ENCODE results near the gene ATOX1.

Gene ATOX1

DNA sequence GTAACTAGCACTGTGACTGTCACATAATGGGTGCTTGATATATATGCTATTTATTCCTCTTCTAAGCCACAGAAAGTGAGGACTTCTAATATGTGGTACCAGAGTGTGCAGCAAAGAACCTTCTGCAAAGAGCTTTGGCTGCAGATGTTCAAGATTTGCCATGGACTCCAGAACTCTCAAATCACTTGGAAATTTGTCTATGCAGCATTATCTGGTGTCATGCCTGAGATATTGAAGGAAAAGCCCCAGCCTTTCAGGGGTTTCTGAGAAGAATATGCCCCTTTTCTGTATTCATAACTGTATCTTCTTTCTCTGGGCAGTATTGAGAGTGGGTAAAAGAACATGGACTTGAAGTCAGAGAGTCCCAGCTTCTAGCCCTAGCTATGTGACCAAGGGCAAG, 8.5 kb upstream of the ATOX1 start:
- DNase-seq: no peak

DNA sequence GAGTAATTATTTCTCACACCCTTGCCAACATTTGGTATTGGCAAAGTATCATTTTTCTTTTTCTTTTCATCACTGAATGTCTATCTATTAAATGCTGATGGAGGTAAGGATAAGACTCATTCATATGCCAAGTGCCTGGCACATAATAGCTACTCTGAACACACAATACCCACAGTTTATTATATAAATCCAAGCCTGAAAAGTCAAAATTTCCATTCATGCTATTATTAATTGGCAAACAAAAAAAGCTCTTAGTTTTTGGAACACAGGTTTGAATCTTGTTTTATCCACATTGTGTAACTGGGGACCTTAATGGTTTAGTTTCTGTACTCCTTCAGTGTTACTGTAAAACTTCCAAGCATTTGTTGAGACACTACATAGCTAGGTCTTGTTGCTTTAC, 6.4 kb upstream of the ATOX1 start:
- no peak for DNase-seq

DNA sequence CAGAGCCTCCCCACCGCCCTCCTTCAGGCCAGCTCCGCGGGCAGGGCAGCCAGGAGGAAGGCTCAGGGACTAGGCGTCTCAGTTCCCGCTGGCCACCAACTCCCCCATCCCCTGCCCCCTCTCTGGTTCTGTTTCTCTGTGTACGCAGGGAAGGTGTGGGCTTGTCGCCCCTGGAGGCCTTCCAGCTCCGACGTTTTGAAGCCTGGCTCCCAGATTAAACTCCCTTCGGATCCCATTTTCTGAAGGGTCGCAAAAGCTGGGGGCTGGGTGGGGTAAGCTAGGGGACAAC, 346 bp downstream of the ATOX1 start:
- DNase-seq: no peak

DNA sequence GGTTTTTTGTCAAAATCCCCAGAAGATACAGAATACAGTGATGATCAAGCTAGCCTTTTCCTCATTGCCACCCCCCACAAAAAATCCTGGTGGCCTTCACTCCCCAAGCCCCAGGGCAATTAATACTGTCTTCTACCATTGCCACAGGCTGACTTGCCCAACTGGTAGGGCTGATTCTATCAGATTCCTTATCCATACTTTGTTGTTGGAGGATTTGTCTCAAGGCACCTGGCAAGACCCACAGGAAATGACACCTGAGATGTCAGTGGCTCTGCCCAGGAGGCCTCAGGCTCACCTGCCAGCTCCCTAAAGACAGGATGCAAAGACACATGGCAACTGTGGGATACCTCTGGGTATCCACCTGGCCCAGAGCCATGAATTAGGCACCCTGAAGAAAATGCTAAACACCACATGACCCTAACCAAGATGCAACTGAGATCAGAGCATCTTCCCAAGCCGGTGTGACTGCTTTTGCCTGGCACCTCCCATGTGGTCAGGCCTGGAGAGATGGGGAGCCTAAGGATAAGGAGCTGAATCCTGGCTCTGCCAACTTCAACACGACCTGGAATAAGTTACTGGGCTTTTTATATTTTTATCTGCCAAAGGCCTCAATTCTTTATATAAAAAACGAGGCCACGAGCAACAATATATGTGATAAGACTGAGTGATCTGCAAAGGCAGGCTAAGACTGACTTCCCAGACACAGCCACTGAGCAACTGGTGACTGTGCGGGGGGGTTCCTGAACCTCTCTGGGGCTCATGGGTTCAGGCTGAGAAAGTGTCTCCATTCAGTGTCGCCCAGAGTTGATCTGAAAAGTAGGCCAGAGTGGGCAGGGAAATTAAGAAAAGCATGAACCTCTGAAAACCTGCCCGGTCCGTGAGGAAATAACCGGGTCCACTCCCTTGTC, 944 bp downstream of the ATOX1 start:
- DNase-seq: peak; percentile 43

DNA sequence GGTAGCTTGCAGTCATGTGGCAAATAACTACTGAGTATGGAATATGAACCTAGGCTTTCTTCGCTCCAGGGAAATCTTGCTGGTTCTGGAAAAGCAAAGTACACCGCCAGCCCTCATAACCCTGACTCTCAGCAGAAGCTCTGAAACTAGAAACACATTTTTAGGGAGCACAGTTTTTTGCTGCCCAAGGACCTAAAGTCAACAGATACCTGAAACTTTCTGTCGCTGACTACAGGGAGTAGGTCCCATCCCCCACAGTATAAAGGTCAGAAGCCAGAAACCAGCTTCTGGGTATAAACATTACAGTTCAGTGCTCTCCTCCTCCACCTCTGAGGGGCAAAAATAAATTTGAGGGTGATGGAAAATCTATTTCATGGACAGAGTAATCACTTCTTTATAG, 3.0 kb downstream of the ATOX1 start:
- no peak for DNase-seq

DNA sequence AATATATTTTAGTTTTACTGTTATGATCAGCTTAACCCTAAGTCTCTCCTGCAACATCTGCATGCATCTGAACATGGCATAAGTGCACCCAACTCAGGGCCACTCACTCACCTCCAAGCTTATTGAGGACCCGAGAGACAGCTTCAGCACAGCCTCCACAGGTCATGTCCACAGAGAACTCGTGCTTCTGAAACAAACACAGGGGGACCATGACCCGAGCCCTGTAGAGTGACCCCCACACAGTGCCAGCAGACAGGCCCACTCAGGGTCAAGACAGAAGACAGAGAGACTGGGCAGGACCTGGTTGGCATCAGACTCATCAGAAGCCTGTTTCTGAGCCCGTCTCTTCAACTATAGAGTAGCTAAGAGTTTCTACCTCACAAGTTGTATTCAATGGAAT, 6.8 kb downstream of the ATOX1 start:
- DNase-seq: no peak

DNA sequence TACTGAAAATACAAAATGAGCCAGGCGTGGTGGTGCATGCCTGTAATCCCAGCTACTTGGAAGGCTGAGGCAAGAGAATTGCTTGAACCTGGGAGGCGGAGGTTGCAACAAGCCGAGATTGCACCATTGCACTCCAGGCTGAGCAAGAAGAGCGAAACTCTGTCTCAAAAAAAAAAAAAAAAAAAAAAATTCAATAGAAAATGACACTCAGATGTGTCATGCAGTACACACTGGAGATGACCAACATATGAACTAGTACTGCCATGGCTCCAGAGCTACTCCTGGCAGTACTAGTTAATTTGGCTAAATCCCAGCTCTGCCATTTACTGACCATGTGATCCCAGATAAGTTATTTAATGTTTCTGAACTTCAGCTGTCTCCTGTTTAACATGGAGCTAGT, 7.3 kb downstream of the ATOX1 start:
- DNase-seq: no peak

DNA sequence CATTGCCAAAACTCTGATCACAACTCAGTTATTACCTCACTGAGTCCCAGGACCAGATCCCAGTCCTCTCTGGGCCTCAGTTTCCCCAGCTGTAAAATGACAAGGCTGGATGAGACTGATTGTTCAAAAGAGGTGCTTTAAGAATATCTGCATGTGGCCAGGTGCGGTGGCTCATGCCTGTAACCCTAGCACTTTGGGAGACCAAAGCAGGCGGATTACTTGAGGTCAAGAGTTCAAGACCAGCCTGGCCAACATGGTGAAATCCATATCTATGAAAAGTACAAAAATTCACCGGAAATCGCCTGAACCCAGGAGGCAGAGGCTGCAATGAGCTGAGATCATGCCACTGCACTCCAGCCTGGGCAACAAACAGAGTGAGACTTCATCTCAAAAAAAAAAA, 8.3 kb downstream of the ATOX1 start:
- no peak for DNase-seq

DNA sequence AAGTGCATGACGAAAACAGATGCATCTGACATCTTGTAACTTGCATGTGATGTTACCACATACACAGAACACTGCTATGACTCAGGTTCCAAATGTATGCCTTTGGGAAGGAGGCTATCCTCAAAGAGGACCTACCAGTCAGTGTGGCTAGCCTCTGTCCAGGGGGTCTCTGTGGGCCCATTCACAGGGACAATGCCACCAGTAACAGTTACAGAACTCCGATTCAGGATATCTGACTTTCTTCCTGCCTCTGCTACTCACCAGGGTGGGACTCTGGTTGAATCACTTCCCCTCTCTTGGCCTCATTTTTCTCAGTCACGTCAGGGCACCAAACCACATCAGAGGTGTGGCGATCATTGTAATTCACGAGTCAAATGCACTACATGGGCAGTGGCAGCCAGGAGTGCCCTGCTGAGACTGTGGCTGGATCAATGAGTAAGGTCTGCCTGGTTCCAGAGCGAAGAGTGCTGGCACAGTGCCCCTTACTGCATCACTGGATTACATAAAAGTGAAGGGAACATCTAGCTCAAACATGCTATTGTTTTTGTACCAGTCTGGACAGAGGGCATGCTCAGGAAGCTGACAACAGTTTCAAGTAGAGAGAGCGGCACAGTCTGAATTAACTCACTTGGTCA, 13.2 kb downstream of the ATOX1 start:
- DNase-seq: peak; percentile 31

DNA sequence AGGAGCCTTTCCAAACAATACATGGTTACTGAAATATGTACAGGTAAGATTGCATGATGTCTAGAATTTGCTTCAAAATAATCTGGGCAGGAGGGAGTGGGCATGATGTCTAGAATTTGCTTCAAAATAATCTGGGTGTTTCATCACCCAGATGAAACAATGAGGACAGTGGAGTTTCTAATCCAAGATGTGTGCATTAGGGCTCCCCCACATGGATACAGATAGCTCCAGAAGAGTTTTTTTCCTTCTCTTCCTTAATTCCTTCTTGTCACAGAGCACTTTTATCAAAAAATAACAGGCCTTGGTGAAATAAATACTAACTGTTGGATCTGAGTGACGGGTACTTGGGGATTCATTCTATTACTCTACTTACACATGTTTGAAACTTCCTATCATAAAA, 14.9 kb downstream of the ATOX1 start:
- no peak for DNase-seq

DNA sequence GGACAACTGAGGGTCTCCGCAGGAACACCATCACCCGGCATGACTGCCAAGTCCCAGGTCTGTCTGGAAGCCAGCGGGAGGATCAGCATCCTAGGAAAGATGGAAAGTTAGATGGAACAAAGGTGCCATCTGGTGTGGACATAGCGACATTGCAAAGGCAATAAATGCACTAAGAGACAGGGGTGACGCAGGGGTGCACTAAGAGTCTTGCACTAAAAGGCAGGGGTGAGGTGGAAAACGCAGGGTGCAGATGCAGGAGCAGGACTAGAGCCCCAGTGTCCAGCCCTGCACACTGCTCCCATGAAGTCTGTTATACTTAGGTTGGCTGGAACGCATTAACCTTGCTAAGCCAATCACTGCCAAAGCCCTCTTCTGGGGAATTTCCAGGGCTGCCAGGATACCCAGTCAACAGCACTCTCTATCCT, 15.5 kb downstream of the ATOX1 start:
- DNase-seq: no peak

DNA sequence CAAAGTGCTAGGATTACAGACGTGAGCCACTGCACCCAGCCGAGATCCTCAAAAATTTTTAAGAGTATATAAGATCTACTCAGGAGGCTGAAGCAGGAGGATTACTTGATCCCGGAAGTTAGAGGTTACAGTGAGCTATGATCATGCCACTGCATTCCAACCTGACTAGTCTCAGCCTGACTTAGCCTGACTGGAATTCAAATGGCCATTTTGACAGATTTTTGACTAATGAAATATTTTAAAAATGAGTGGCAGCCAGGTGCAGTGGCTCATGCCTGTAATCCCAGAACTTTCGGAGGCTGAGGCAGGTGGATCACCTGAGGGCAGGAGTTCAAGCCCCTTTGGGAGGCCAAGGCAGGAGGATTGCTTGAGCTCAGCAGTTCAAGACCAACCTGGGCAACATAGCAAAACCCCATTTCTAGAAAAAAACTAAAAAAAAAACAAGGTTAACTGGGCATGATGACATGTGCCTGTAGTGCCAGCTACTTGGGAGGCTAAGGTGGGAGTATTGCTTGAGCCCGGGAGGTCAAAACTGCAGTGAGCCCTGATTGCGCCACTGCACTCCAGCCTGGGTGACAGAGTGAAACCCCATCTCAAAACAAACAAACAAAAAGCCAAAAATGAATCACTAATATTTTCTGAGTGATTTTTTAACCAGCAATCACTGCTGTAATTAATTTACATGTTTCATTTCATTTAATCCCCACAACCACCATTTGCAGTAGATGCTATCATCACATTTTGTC, 16.6 kb downstream of the ATOX1 start:
- no peak for DNase-seq

DNA sequence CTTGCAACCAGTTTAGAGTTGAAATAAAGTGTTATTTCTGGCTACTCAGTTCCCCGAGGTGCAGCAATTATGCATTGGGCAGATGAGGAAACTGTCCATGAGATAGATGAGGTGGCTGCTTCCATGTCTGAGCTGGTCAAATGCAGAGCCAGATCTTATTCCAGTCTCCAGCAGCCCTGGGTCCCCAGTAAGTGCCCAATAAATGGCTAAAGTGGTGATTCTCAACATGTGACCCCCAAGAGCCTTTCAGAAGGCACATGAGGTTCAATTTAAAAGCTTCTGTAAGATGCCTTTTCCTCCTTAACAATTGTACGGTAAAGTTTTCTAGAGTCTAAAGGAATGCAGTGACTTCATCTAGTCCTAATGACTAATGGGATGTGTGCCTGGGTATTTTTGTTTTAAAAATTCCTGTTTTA, 17.5 kb downstream of the ATOX1 start:
- DNase-seq: no peak

DNA sequence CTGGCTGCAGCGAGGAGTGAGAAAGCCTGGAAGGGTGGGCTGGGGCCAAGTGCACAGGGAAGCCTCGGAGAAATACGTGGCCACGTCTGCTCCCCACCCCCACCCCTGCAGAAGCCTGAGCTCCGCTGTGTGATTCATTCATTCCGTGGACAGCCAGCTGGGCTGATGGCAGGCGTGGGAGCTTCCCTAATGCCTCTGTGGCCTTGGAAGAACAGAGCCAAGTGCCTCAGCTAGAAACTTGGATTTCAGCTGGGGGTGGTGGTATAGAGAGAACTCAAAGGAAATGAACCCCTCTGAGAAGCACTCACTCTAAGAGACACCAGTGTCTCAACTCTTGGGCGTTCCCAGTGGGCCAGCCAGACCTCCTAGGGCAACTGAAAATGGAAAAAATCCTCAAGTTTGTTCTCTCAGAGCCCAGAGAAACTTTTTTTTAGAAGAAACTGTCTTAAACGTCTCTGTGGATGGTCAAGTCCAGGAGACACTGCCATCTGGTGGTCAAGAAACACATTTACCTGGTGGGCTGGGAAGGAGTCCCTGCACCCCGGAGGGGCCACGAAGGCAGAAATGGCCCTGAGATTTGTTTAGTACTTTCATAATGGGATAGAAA, 18.0 kb downstream of the ATOX1 start:
- DNase-seq: peak; percentile 38

DNA sequence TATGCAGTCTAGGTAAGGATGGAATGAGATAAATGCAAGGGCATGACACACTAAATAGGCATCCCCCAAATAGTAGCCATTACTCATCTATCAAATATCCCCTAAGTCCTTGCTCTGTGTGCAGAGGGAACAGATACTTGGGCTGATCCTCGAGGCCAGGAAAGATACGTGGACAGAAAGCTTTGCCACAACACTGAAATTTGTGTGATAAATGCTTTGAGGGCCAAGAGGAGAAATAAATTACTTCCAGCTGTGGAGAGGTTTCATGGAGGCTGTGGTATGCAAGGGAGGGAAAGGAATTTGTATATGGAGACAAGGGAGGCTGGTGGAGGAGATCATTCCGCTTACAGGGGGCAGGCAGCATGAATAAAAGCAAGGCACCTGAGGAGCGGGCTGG, 18.5 kb downstream of the ATOX1 start:
- no peak for DNase-seq

DNA sequence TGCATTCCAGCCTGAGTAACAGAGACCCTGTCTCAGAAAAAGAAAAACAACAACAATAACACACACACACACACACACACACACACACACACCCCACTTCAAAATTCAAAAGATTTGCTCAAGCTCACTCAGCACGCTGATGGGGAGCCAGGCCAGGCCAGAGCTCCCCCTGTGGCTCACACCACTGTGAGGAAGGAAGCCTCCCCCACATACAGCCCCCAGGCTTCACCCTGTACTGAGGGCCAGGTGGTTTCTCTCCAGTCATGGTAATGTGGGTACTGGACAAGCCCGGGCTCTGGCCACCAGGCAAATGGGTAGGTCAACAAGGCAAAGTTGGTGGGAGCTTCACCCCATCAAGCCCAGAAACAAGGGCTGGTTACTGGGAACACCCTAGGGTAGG, 19.0 kb downstream of the ATOX1 start:
- DNase-seq: no peak

DNA sequence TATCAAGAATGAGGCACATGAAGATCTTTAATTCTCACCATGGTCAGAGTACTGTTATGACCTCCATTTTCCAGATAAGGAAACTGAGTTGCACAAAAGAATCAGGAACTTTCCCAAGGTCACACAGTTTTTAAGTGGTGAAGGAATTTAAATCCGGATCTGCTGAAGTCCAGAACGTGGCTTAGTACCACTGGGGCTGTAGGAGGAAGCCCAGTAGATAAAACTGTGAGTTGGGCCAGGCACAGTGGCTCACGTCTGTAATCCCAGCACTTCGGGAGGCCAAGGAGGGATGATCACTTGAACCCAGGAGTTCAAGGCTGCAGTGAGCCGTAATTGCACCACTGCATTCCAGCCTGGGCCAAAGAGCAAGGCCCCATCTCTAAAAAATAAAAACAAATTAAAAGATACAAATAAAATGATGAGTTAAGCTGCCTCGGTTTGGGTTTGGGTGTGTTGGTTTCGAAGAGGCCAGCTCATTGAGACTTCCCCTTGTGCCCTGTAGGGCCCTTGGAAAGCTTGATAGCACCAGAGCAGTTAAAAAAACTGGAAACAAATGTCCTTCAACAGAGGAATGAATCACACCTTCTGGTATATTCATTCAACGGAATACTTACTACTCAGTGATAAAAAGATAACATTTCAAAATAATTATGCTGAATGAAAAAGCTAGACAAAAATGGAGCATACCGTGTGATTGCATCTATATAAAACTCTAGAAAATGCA, 20.1 kb downstream of the ATOX1 start:
- DNase-seq: no peak

DNA sequence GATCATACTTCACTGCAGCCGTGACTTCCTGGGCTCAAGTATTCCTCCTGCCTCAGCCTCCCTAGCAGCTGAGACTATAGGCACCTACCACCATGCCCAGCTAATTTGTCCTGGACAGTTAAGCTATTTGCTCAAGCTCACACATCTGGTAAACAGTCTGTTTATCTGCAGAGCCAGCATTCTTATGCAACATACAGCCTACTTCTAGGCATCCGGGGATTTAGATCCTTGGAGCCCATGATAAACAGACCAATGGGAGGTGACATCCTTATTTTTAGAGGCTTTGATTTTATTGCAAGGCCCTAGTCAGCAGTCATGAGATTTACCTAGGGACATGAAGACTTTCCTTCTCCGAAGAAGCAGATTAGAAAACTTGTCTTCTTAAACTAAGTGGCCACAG, 21.0 kb downstream of the ATOX1 start:
- no peak for DNase-seq

DNA sequence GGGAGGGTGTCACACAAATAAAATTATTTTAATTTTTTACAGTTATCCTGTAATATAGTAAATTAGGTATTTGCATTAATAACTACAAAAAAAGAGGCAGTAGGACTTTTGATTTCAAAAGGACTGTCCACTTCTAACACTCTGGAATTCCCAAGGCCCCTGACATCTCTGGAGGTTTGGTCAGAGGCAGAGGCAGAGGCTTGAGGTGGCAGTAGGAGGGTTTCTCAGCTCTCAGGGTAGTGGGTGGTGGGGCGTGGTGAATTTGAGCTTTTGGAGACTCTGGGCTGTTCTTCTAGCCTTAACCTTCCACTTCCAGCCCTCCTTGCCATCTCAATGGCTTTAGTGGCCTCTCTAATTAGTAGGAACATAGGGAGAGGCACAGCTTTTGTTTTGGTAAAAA, 22.8 kb downstream of the ATOX1 start:
- DNase-seq: no peak

DNA sequence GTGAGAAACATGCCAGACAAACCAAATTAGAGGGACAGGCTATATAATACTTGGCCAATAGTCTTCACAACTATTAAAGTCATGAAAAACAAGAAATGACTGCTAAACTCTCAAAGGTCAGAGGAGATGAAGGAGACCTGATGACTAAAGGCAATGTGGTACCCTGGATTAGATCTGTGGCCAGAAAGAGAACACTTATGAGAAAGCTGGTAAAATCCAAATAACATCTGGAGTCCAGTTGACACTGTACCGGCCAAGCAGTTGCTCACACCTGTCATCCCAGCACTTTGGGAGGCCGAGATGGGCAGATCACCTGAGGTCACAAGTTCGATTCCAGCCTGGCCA, 24.4 kb downstream of the ATOX1 start:
- DNase-seq: no peak

DNA sequence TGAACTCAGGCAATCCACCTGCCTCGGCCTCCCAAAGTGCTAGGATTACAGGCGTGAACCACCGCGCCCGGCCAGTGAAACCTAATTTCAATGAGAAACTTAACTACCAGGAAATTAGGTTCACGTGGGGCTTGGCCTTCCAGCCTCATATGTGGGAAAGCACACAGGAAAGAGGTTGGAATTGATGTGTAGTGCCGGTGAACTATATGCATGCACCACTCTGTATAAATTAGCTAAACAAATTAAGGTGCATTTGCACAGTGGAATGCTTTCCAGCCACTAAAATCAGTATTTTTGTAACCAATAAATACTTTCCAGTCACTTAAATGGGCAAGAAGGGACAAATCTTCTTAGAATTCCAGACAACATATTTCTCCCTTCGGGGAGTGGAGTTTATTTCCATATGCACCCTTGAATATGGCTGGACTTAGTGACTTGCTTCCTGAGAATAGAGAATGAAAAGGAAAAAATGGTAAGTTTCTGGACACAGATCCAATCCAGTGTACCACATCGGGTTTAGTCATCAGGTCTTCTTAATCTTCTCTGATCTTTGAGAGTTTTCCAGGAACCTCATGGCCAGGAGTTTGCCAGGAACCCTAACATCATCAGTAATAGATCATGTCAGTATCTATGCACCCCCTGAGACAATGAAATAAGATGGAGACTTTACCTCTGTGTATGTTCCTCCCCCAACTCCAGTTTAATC, 24.9 kb downstream of the ATOX1 start:
- DNase-seq: no peak

DNA sequence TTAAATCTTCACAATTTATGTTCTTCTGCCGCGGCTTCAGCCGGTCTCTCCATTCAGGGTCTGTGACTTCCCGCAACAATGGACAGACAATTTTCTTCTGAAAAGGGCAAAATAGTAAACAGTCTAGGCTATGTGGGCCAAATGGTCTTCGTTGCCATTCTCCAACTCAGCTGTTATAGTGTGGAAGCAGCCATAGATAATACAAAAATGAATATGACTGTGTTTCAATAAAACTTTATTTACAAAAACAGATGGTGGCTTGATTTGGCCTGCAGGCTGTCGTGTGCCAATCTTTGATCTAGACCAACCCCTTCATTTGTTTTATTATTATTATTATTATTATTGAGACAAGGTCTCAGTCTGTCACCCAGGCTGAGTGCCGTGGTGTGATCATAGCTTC, 28.1 kb downstream of the ATOX1 start:
- no peak for DNase-seq

Measured in activated T-cell treated with anti-CD3 and anti-CD28 coated beads, Interleukin-2, amount 50 U/mL, for 1 hour (primary cell).